Testis (tissue), 2 donors: ENCODE measurements around the gene GPC3.

ENCODE experiments used
- POLR2A ChIP-seq: fragments of 450-650 bp; IDR thresholded peaks from one replicate; pipeline ENCODE4 v1.6.1; 2017; ENCODE audit warnings: antibody characterized with exemption, mild to moderate bottlenecking, moderate library complexity
- TF ChIP-seq, protein P1 (sequence below), 3 experiments: fragments of 450-650 bp in 2 of 3; fragments of 200-600 bp in 1 of 3; sonication (generic) in 1 of 3; IDR thresholded peaks; one replicate each; pipeline ENCODE4 v1.5.1; 2016 to 2019; ENCODE audit warnings: antibody characterized with exemption in 3 of 3, mild to moderate bottlenecking in 2 of 3, moderate library complexity in 1 of 3

DNA sequence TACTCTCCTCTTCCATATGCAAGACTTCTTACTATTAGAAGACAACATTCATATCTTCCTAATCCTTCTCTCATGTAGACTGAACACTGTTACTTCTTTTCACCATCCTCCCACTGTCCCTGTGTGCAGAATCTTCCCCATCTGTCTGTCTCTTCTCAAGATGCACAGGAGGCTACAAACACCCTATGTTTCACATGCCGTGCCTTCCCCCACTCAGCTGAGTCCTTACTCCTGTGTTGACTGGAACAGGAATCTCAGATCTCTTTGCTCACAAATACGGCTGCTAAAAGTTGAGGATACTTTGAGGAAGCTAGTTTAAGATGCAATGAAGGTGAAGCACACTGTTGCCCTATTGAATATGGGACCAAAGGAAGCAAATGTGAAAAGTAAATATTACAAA is 401.6 kb downstream of the GPC3 start:
- TF ChIP-seq, protein P1, sequence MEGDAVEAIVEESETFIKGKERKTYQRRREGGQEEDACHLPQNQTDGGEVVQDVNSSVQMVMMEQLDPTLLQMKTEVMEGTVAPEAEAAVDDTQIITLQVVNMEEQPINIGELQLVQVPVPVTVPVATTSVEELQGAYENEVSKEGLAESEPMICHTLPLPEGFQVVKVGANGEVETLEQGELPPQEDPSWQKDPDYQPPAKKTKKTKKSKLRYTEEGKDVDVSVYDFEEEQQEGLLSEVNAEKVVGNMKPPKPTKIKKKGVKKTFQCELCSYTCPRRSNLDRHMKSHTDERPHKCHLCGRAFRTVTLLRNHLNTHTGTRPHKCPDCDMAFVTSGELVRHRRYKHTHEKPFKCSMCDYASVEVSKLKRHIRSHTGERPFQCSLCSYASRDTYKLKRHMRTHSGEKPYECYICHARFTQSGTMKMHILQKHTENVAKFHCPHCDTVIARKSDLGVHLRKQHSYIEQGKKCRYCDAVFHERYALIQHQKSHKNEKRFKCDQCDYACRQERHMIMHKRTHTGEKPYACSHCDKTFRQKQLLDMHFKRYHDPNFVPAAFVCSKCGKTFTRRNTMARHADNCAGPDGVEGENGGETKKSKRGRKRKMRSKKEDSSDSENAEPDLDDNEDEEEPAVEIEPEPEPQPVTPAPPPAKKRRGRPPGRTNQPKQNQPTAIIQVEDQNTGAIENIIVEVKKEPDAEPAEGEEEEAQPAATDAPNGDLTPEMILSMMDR (IDR thresholded peaks at IDR 0.05): no peak
- no peak for TF ChIP-seq POLR2A
